Ovary (tissue), 3 donors: ENCODE results near the gene TREML4.

Experiments
- POLR2A ChIP-seq: fragments of 450-650 bp; IDR thresholded peaks from one replicate; pipeline ENCODE4 v1.6.1; 2017; ENCODE audit warnings: antibody characterized with exemption, mild to moderate bottlenecking, moderate library complexity
- TF ChIP-seq, protein P1 (sequence below), 3 donors: fragments of 450-650 bp in 2 of 3; fragments of 200-600 bp in 1 of 3; IDR thresholded peaks; one replicate each; pipeline versions ENCODE4 v1.5.1 to v1.8.0; 2016 to 2022; ENCODE audit warnings: antibody characterized with exemption in 3 of 3, mild to moderate bottlenecking in 1 of 3
- donor health status: DM: no; HTN: no; CAD: no.

DNA sequence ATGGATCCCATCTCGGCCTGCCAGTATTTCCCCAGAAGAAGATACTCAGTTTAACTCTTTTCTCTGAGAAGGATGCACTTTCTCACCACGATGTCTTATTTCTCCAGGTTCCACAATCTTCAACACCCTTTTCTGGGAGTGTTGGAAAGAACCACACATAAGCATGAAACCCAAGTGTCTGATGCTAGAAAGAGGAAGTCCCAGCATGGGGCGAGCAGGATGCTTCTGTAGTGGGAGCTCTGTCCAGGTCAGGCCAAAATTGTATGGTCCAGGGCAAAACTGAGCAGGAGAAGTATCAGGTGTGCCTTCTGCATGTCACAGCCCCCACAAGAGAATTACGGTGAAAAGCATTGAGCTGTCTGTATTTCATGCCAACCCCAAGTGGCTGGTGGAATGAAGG lies 47.3 kb downstream of the TREML4 start:
- TF ChIP-seq, protein P1, sequence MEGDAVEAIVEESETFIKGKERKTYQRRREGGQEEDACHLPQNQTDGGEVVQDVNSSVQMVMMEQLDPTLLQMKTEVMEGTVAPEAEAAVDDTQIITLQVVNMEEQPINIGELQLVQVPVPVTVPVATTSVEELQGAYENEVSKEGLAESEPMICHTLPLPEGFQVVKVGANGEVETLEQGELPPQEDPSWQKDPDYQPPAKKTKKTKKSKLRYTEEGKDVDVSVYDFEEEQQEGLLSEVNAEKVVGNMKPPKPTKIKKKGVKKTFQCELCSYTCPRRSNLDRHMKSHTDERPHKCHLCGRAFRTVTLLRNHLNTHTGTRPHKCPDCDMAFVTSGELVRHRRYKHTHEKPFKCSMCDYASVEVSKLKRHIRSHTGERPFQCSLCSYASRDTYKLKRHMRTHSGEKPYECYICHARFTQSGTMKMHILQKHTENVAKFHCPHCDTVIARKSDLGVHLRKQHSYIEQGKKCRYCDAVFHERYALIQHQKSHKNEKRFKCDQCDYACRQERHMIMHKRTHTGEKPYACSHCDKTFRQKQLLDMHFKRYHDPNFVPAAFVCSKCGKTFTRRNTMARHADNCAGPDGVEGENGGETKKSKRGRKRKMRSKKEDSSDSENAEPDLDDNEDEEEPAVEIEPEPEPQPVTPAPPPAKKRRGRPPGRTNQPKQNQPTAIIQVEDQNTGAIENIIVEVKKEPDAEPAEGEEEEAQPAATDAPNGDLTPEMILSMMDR (IDR thresholded peaks at IDR 0.05), result no peak
- TF ChIP-seq POLR2A, result no peak
